SK-N-MC (cell line): Measurements from ENCODE around the gene RGS3.

Experiments used
- FOXP2 ChIP-seq: optimal IDR thresholded peaks from 2 replicates; pipeline ENCODE3; 2011; ENCODE audit warnings: mild to moderate bottlenecking, moderate library complexity; ENCODE audit not compliant: insufficient read depth; ENCODE audit errors: extremely low read length, control extremely low read depth
- POLR2AphosphoS5 ChIP-seq: IDR thresholded peaks from 2 replicates; pipeline ENCODE4 v1.6.1; 2012; ENCODE audit warnings: mild to moderate bottlenecking, low read depth, low read length, borderline replicate concordance

DNA sequence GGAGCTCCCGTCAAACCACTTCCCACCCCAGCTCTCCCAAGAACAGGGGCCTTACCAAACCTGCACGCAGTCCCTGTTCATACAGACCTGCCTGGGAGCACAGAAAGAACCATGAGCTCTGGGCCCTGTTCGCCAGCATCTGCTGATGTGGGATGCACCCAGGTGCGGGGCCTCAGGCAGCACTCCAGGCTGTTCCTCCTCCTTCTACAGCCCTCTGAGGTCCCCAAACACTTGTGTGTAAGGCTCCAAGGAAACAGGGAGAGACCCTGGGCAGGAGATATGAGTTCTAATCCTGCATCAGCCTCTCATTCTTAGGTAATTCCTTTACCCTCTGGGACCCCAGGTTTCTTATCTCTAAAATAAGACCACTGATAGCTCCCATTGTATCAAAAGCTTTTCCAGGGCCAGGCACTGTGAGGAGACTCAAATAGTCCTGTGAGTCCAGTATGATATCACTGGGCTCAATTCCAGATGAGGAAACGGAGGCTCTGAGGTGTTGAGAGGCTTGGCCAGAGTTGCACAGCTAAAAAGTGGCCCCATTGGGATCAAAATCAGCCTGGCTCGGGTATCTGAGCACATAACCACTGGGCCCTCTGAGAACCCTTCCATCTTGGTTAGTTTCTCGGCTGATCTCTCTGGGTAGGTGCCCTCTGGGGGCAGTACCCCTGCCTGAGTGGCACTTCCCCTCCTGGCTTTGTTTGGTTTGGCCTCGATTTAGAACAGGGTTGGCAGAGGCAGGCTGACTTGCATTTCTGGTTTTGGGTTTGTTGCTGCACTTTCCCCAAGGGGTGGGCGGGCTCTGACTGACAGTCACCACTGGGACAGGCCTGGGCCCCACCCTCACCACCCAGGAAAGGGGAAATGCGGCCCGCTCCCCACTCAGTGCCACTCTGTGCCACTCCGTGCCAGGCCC is 116.8 kb downstream of the RGS3 start:
- no peak for TF ChIP-seq POLR2AphosphoS5
- no peak for TF ChIP-seq FOXP2
